Measurements from ENCODE around the gene ATXN7. TPM values are rescaled to one million over a fixed set of nuclear protein-coding genes. Genes with fewer than 3 reads are reported as not detected.

The ATXN7 gene
- total and polyA plus RNA-seq, 4 donors = 4.8 to 46.6 (median 18.0) TPM

DNA sequence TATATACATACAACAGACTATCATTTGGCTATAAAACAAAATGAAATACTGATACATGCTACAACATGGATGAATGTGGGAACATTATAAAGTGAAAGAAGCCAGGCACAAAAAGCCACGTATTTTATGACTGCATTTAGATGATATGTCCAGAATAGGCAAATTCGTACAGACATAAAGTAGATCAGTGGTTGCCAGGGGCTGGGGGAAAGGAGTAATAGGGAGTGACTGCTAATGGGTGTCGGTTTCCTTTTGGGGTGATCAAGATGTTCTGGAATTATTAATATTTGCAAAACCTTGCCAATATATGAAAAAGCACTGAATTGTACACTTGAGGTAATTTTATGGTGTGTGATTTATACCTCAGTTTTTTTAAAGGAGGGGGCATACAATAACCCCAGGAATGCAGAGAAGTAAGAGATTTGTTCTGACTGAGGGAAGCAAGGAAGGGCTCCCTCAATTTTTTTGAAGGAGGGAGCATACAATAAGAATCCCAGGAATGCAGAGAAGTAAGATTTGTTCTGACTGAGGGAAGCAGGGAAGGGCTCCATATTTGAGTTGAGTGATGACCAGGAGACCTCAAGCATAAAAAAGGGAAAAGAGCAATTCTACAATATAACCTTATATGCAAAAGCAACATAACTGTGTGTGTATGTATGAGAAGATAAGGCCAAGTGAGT is 153.4 kb downstream of the ATXN7 start:
- WGBS, 2 donors = 83 to 94% methylated on average over 3 of the region's 3 CpGs
- no peak for ATAC-seq (ENCODE audit: insufficient read depth, low FRiP score)
- peaks cover 9 to 73% (median 49%) of the 10 kb centered on the region in 4 donors for H3K36me3 ChIP-seq (ENCODE audit: control insufficient read depth in 4 of 4, insufficient read depth in 4 of 4, low read length in 4 of 4)
- H3K27ac ChIP-seq (ENCODE audit: low read depth in 1 of 2, low read length in 1 of 2) = no peak overlapping the region
- DNase-seq = no peak
- no peak overlapping the region for H3K9ac ChIP-seq (ENCODE audit: insufficient read depth in 1 of 2, low read length in 2 of 2)
- H3K4me1 ChIP-seq (ENCODE audit: control insufficient read depth in 5 of 5, insufficient read depth in 5 of 5, low read length in 5 of 5) = peaks cover 0 to 13% (median under 1%) of the 10 kb centered on the region in 5 donors
- TF ChIP-seq, protein P1, sequence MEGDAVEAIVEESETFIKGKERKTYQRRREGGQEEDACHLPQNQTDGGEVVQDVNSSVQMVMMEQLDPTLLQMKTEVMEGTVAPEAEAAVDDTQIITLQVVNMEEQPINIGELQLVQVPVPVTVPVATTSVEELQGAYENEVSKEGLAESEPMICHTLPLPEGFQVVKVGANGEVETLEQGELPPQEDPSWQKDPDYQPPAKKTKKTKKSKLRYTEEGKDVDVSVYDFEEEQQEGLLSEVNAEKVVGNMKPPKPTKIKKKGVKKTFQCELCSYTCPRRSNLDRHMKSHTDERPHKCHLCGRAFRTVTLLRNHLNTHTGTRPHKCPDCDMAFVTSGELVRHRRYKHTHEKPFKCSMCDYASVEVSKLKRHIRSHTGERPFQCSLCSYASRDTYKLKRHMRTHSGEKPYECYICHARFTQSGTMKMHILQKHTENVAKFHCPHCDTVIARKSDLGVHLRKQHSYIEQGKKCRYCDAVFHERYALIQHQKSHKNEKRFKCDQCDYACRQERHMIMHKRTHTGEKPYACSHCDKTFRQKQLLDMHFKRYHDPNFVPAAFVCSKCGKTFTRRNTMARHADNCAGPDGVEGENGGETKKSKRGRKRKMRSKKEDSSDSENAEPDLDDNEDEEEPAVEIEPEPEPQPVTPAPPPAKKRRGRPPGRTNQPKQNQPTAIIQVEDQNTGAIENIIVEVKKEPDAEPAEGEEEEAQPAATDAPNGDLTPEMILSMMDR (IDR thresholded peaks at IDR 0.05; ENCODE audit: control extremely low read depth, extremely low read depth) = no peak
- H3K27me3 ChIP-seq (ENCODE audit: control insufficient read depth in 3 of 3, insufficient read depth in 3 of 3, low read length in 2 of 3) = no peaks in the 10 kb centered on the region
- H3K9me3 ChIP-seq (ENCODE audit: control insufficient read depth in 4 of 4, insufficient read depth in 3 of 4, low read length in 3 of 4) = no peaks in the 10 kb centered on the region
- H3K4me3 ChIP-seq = no peak overlapping the region

DNA sequence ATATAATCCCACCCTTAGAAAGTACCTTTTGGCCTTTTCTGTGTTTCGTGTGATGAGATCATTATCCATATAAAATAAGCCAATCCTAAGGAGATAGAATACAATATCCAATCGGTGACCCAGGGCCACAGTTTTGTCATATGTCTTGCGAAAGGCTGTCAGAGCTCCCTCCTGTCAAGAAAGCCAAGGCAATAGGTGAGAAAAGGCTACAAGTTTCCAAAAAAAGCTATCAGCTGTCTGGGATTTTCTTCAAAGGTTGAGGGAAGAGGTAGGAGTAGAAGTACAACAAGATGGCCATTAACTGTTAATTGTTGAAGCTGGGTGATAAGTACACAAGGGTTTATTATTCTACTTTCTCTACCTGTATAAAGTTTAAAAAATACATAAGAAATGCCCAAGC is 155.6 kb downstream of the ATXN7 start:
- no peak overlapping the region for H3K27ac ChIP-seq (ENCODE audit: low read depth in 1 of 2, low read length in 1 of 2)
- DNase-seq (no peak), ATAC-seq (ENCODE audit: insufficient read depth, low FRiP score) (no peak)
- TF ChIP-seq, protein P1 (IDR thresholded peaks at IDR 0.05; ENCODE audit: control extremely low read depth, extremely low read depth) = no peak
- peaks cover 4 to 52% (median 33%) of the 10 kb centered on the region in 4 donors for H3K36me3 ChIP-seq (ENCODE audit: control insufficient read depth in 4 of 4, insufficient read depth in 4 of 4, low read length in 4 of 4)
- H3K27me3 ChIP-seq (ENCODE audit: control insufficient read depth in 3 of 3, insufficient read depth in 3 of 3, low read length in 2 of 3) = no peaks in the 10 kb centered on the region
- H3K9me3 ChIP-seq (ENCODE audit: control insufficient read depth in 4 of 4, insufficient read depth in 3 of 4, low read length in 3 of 4) = no peaks in the 10 kb centered on the region
- WGBS, 2 donors = 88 to 91% methylated on average over 3 of the region's 3 CpGs
- H3K4me1 ChIP-seq (ENCODE audit: control insufficient read depth in 5 of 5, insufficient read depth in 5 of 5, low read length in 5 of 5) = peaks cover 0 to 15% (median 5%) of the 10 kb centered on the region in 5 donors
- H3K4me3 ChIP-seq = no peak overlapping the region
- H3K9ac ChIP-seq (ENCODE audit: insufficient read depth in 1 of 2, low read length in 2 of 2) = no peak overlapping the region

DNA sequence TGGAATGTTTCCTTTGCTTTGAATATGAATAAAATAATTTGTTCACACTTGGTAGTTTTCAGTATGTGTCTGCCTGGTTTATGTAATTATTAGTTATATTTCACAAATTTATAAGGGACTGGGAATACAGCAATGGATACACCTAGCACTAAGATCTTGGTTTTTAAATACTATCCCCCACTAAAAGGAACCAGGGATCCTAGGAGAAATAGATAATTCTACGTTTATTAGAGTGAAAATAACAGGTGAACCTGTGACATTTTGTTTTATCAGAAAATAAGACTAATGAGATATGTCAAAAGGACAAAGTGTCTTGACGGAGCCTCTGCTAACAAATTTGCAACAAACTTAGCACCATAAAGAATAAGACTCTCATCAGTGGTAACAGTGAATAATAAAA is 156.2 kb downstream of the ATXN7 start:
- H3K27ac ChIP-seq (ENCODE audit: low read depth in 1 of 2, low read length in 1 of 2) = no peak overlapping the region
- DNase-seq = no peak
- H3K9me3 ChIP-seq (ENCODE audit: control insufficient read depth in 4 of 4, insufficient read depth in 3 of 4, low read length in 3 of 4) = no peaks in the 10 kb centered on the region
- H3K4me3 ChIP-seq = no peak overlapping the region
- TF ChIP-seq, protein P1 (IDR thresholded peaks at IDR 0.05; ENCODE audit: control extremely low read depth, extremely low read depth) = no peak
- ATAC-seq (ENCODE audit: insufficient read depth, low FRiP score) = no peak
- H3K9ac ChIP-seq (ENCODE audit: insufficient read depth in 1 of 2, low read length in 2 of 2) = no peak overlapping the region
- 90 to 97% methylated on average over 2 of the region's 2 CpGs for WGBS, 2 donors
- no peaks in the 10 kb centered on the region for H3K27me3 ChIP-seq (ENCODE audit: control insufficient read depth in 3 of 3, insufficient read depth in 3 of 3, low read length in 2 of 3)
- H3K36me3 ChIP-seq (ENCODE audit: control insufficient read depth in 4 of 4, insufficient read depth in 4 of 4, low read length in 4 of 4) = peaks cover 0 to 46% (median 29%) of the 10 kb centered on the region in 4 donors
- H3K4me1 ChIP-seq (ENCODE audit: control insufficient read depth in 5 of 5, insufficient read depth in 5 of 5, low read length in 5 of 5) = peaks cover 0 to 15% (median 5%) of the 10 kb centered on the region in 5 donors
